ENCODE measurements around the gene AFF3. TPM values are rescaled to one million over a fixed set of nuclear protein-coding genes. Genes with fewer than 3 reads are reported as not detected.
"Not testable (repeated sequence)": the region's sequence is repeated elsewhere in the genome, so short reads cannot be mapped to it uniquely, and the experiment has no call there.

AFF3 gene
- total and polyA plus RNA-seq, 10 of the 15 experiments (the other 5 are each of a cell fraction or from before 2014, with no cell fraction given) = 0.26 to 5.5 (median 3.0) TPM

- TF ChIP-seq CREB1 (IDR thresholded peaks at IDR 0.05; ENCODE audit: low read depth) = no peak
Measured at GRCh38 chr2:99949530-99949929, 192.9 kb downstream of the AFF3 start (continued).

- H4K20me1 ChIP-seq (ENCODE audit: control insufficient read depth, insufficient read depth) = no peaks in the 10 kb centered on the region
- TF ChIP-seq SUZ12 (IDR thresholded peaks at IDR 0.05; ENCODE audit: unreplicated experiment) = no peak
- no peak for TF ChIP-seq EGR1 (IDR thresholded peaks at IDR 0.05; ENCODE audit: borderline replicate concordance in 1 of 2, low read depth in 2 of 2, low read length in 2 of 2)
- TF ChIP-seq MEF2A (IDR thresholded peaks at IDR 0.05; ENCODE audit: insufficient read depth, low read depth, low read length) = no peak
- TF ChIP-seq RBBP5 (conservative IDR thresholded peaks at IDR 0.05) = no peak
- no peak for TF ChIP-seq CEBPZ (IDR thresholded peaks at IDR 0.05; ENCODE audit: low read depth, low read length)
- no peak for TF ChIP-seq ELK1 (IDR thresholded peaks at IDR 0.05; ENCODE audit: low read depth, low read length)
- no peak for TF ChIP-seq CBX5 (IDR thresholded peaks at IDR 0.05; ENCODE audit: low read depth)
- TF ChIP-seq HCFC1 (IDR thresholded peaks at IDR 0.05; ENCODE audit: low read length) = no peak
- H3K9ac ChIP-seq (ENCODE audit: control insufficient read depth, insufficient read depth, low read length) = no peak overlapping the region
- no peak overlapping the region for H3K4me3 ChIP-seq
- no TSS peak for BruUV-seq (replicated peaks)
- ChIA-PET RAD21 (ENCODE audit: unreplicated experiment) (no interaction called here), CTCF (no interaction called here), POLR2A (no interaction called here), SMC1A (ENCODE audit: uncharacterized antibody, unreplicated experiment) (no interaction called here)
- no peaks in the 10 kb centered on the region for H3K4me1 ChIP-seq (ENCODE audit: control insufficient read depth, insufficient read depth, low read length)
- no peaks in the 10 kb centered on the region for H3K79me2 ChIP-seq (ENCODE audit: control insufficient read depth, insufficient read depth, low read length)
- DNase-seq (ENCODE audit: low read depth, low spot score) (no peak), FAIRE-seq (no peak), ATAC-seq (no peak)
- H3K36me3 ChIP-seq (ENCODE audit: control insufficient read depth in 2 of 2, insufficient read depth in 2 of 2, low read length in 1 of 2) = no peaks in the 10 kb centered on the region
- no peak overlapping the region for H3K27ac ChIP-seq (ENCODE audit: control insufficient read depth, insufficient read depth)
- H3K9me3 ChIP-seq (replicated peaks; ENCODE audit: control insufficient read depth, insufficient read depth, low read length) = no peaks in the 10 kb centered on the region
- intact Hi-C loops (cut with micrococcal nuclease; ENCODE audit: unreplicated experiment) (no loop called here), in situ Hi-C loops (cut with MboI) (loop anchor here (5.0 kb wide), 1 partner anchor 51 kb away; no protein-coding TSS in a partner anchor)
- H3K4me2 ChIP-seq (ENCODE audit: control insufficient read depth, insufficient read depth) = no peak overlapping the region
- 60% methylated on average over 5 of the region's 5 CpGs for WGBS (ENCODE audit: insufficient coverage, insufficient replicate concordance, low lambda C conversion rate, missing lambda C conversion rate)
- H2AFZ ChIP-seq (ENCODE audit: control insufficient read depth, low read depth, low read length) = no peak overlapping the region
- H3K27me3 ChIP-seq (replicated peaks in 1 of 2; ENCODE audit: control insufficient read depth in 2 of 2, insufficient read depth in 2 of 2, low read length in 1 of 2) = no peaks in the 10 kb centered on the region
Measured at GRCh38 chr2:99948010-99948409, 194.4 kb downstream of the AFF3 start.

- H3K9me3 ChIP-seq (replicated peaks; ENCODE audit: control insufficient read depth, insufficient read depth, low read length); H3K4me2 ChIP-seq (ENCODE audit: control insufficient read depth, insufficient read depth); RAD21 ChIA-PET (ENCODE audit: unreplicated experiment); CTCF ChIA-PET; FAIRE-seq; H3K27ac ChIP-seq (ENCODE audit: control insufficient read depth, insufficient read depth); H3K27me3 ChIP-seq (replicated peaks in 1 of 2; ENCODE audit: control insufficient read depth in 2 of 2, insufficient read depth in 2 of 2, low read length in 1 of 2); H3K9ac ChIP-seq (ENCODE audit: control insufficient read depth, insufficient read depth, low read length); DNase-seq (ENCODE audit: low read depth, low spot score); ATAC-seq; POLR2A ChIA-PET; H3K36me3 ChIP-seq (ENCODE audit: control insufficient read depth in 2 of 2, insufficient read depth in 2 of 2, low read length in 1 of 2); SMC1A ChIA-PET (ENCODE audit: uncharacterized antibody, unreplicated experiment); H4K20me1 ChIP-seq (ENCODE audit: control insufficient read depth, insufficient read depth); H3K4me3 ChIP-seq; H2AFZ ChIP-seq (ENCODE audit: control insufficient read depth, low read depth, low read length); H3K4me1 ChIP-seq (ENCODE audit: control insufficient read depth, insufficient read depth, low read length); BruUV-seq (replicated peaks); intact Hi-C loops (cut with micrococcal nuclease; ENCODE audit: unreplicated experiment); H3K79me2 ChIP-seq (ENCODE audit: control insufficient read depth, insufficient read depth, low read length): not testable (repeated sequence)
- 28% methylated on average over 4 of the region's 4 CpGs for WGBS (ENCODE audit: insufficient coverage, insufficient replicate concordance, low lambda C conversion rate, missing lambda C conversion rate)
- in situ Hi-C loops (cut with MboI) = loop anchor here (5.0 kb wide), 1 partner anchor 50 kb away; no protein-coding TSS in a partner anchor
Measured at GRCh38 chr2:99947366-99947765, 195.0 kb downstream of the AFF3 start.

Data from GM12878 (cell line).